ENCODE data around the gene CKAP2L. TPM values are rescaled to one million over a fixed set of nuclear protein-coding genes. Genes with fewer than 3 reads are reported as not detected.

Gene CKAP2L
- polyA plus RNA-seq, 1 donor from 2014 or later, result 0.78 TPM

DNA sequence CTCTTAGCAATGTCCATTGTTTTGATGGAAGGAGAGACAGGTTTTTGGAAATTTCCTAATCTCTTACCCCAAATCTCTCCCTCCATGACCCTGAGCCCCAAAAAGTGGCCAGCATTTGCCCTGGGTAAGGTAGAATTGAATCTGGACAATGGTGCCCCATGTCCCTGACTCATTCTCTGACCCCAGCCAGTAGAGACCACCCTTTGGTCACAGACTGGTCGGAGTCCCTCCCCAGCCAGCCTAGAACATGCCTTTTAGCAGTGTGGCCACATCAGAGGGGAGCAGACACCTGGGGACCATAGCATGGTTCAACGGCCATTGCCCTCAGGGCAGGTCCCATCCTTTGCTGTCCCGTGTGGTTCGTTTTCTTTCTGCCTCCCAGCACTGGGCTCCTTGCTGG is 50.1 kb downstream of the CKAP2L start:
- no peaks in the 10 kb centered on the region for H3K9me2 ChIP-seq (ENCODE audit: insufficient read depth, low read length)
- H3K9ac ChIP-seq (ENCODE audit: low read length), result no peak overlapping the region

DNA sequence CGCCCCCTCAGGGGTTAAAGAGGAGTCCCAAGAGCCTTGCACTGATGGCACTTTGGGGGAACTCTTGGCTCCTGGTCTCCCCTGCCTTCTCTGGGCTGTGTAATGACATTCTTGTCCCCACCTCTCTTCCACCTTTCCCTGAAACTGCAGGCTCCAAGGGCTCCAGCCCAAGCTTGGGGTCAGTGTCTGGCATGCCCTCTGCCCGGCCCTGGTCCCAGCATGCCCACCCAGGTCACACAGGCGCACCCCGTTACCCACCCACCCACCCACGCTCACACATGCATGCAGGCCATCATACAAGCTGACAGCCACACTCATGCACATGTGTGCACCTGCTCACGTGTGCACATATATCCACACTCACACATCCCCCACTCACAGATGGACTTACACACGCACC is 50.5 kb downstream of the CKAP2L start:
- Histone ChIP-seq H3K27ac (ENCODE audit: low read length) (no peak overlapping the region), H2AFZ (ENCODE audit: low read depth, low read length) (no peak overlapping the region), H4K20me1 (ENCODE audit: insufficient read depth) (no peaks in the 10 kb centered on the region), H3K9me3 (ENCODE audit: low read length) (no peaks in the 10 kb centered on the region), H3K79me2 (replicated peaks; ENCODE audit: insufficient read depth, low read length) (no peaks in the 10 kb centered on the region), H3K27me3 (ENCODE audit: insufficient read depth, low read depth, low read length) (no peaks in the 10 kb centered on the region), H3K9ac (ENCODE audit: low read length) (no peak overlapping the region), H3K9me2 (ENCODE audit: insufficient read depth, low read length) (no peaks in the 10 kb centered on the region), H3K4me3 (ENCODE audit: low read length) (no peak overlapping the region), H3F3A (ENCODE audit: insufficient read depth, low read length, poor library complexity, severe bottlenecking) (no peaks in the 10 kb centered on the region), H3K4me2 (ENCODE audit: low read length) (no peak overlapping the region), H3K36me3 (ENCODE audit: insufficient read depth, low read length) (no peaks in the 10 kb centered on the region)
- TF ChIP-seq TAF1 (IDR thresholded peaks at IDR 0.05; ENCODE audit: low read depth) (no peak), RAD21 (conservative IDR thresholded peaks at IDR 0.05) (no peak), MXI1 (conservative IDR thresholded peaks at IDR 0.05; ENCODE audit: poor library complexity, severe bottlenecking) (no peak)
- TF ChIP-seq, protein P1, sequence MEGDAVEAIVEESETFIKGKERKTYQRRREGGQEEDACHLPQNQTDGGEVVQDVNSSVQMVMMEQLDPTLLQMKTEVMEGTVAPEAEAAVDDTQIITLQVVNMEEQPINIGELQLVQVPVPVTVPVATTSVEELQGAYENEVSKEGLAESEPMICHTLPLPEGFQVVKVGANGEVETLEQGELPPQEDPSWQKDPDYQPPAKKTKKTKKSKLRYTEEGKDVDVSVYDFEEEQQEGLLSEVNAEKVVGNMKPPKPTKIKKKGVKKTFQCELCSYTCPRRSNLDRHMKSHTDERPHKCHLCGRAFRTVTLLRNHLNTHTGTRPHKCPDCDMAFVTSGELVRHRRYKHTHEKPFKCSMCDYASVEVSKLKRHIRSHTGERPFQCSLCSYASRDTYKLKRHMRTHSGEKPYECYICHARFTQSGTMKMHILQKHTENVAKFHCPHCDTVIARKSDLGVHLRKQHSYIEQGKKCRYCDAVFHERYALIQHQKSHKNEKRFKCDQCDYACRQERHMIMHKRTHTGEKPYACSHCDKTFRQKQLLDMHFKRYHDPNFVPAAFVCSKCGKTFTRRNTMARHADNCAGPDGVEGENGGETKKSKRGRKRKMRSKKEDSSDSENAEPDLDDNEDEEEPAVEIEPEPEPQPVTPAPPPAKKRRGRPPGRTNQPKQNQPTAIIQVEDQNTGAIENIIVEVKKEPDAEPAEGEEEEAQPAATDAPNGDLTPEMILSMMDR (IDR thresholded peaks at IDR 0.05; ENCODE audit: poor library complexity, severe bottlenecking), result no peak

More for the DNA sequence above, 50.1 kb downstream of the CKAP2L start:
- Histone ChIP-seq H4K20me1 (ENCODE audit: insufficient read depth) (no peaks in the 10 kb centered on the region), H3K27me3 (ENCODE audit: insufficient read depth, low read depth, low read length) (no peaks in the 10 kb centered on the region), H3K79me2 (replicated peaks; ENCODE audit: insufficient read depth, low read length) (no peaks in the 10 kb centered on the region), H3K36me3 (ENCODE audit: insufficient read depth, low read length) (no peaks in the 10 kb centered on the region), H3K4me3 (ENCODE audit: low read length) (no peak overlapping the region), H3F3A (ENCODE audit: insufficient read depth, low read length, poor library complexity, severe bottlenecking) (no peaks in the 10 kb centered on the region), H3K4me2 (ENCODE audit: low read length) (no peak overlapping the region), H3K27ac (ENCODE audit: low read length) (no peak overlapping the region), H3K9me3 (ENCODE audit: low read length) (no peaks in the 10 kb centered on the region), H2AFZ (ENCODE audit: low read depth, low read length) (no peak overlapping the region)
- TF ChIP-seq TAF1 (IDR thresholded peaks at IDR 0.05; ENCODE audit: low read depth) (no peak), EZH2 (IDR thresholded peaks at IDR 0.05; ENCODE audit: borderline replicate concordance, insufficient read depth, low read length, poor library complexity, severe bottlenecking) (no peak), SMC3 (conservative IDR thresholded peaks at IDR 0.05; ENCODE audit: poor library complexity) (no peak), RAD21 (conservative IDR thresholded peaks at IDR 0.05) (no peak)

DNA sequence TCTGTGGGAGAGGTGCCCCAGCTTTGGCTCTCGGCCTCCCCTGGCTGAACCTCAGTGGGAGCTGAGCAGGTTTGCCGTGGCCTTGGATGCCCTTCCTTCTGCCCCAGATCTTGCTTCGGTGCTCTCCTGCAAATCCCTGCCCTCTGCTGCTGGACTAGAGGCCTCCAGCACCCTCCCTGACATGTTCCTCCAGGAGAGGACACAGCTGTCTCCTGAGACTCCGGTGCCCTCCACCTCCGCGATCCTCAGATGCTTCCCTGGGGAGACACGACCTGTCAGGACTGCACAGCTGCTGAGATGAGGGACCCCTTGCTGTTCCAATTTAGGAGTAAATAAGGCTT is 50.9 kb downstream of the CKAP2L start:
- no peaks in the 10 kb centered on the region for H3K9me3 ChIP-seq (ENCODE audit: low read length)
- H3K4me2 ChIP-seq (ENCODE audit: low read length), result no peak overlapping the region
- no peak overlapping the region for H3K9ac ChIP-seq (ENCODE audit: low read length)
- no peaks in the 10 kb centered on the region for H3K79me2 ChIP-seq (replicated peaks; ENCODE audit: insufficient read depth, low read length)
- no peak overlapping the region for H2AFZ ChIP-seq (ENCODE audit: low read depth, low read length)
- H3K4me3 ChIP-seq (ENCODE audit: low read length), result no peak overlapping the region
- no peaks in the 10 kb centered on the region for H3K36me3 ChIP-seq (ENCODE audit: insufficient read depth, low read length)
- no peaks in the 10 kb centered on the region for H3K9me2 ChIP-seq (ENCODE audit: insufficient read depth, low read length)
- H3K27ac ChIP-seq (ENCODE audit: low read length), result no peak overlapping the region
- H3K27me3 ChIP-seq (ENCODE audit: insufficient read depth, low read depth, low read length), result no peaks in the 10 kb centered on the region
- TF ChIP-seq, protein P1 (IDR thresholded peaks at IDR 0.05; ENCODE audit: poor library complexity, severe bottlenecking), result no peak
- no peak for TF ChIP-seq TAF1 (IDR thresholded peaks at IDR 0.05; ENCODE audit: low read depth)
- TF ChIP-seq POLR2AphosphoS5 (IDR thresholded peaks at IDR 0.05), result no peak
- TF ChIP-seq SMC3 (conservative IDR thresholded peaks at IDR 0.05; ENCODE audit: poor library complexity), result no peak
- TF ChIP-seq, protein P2, sequence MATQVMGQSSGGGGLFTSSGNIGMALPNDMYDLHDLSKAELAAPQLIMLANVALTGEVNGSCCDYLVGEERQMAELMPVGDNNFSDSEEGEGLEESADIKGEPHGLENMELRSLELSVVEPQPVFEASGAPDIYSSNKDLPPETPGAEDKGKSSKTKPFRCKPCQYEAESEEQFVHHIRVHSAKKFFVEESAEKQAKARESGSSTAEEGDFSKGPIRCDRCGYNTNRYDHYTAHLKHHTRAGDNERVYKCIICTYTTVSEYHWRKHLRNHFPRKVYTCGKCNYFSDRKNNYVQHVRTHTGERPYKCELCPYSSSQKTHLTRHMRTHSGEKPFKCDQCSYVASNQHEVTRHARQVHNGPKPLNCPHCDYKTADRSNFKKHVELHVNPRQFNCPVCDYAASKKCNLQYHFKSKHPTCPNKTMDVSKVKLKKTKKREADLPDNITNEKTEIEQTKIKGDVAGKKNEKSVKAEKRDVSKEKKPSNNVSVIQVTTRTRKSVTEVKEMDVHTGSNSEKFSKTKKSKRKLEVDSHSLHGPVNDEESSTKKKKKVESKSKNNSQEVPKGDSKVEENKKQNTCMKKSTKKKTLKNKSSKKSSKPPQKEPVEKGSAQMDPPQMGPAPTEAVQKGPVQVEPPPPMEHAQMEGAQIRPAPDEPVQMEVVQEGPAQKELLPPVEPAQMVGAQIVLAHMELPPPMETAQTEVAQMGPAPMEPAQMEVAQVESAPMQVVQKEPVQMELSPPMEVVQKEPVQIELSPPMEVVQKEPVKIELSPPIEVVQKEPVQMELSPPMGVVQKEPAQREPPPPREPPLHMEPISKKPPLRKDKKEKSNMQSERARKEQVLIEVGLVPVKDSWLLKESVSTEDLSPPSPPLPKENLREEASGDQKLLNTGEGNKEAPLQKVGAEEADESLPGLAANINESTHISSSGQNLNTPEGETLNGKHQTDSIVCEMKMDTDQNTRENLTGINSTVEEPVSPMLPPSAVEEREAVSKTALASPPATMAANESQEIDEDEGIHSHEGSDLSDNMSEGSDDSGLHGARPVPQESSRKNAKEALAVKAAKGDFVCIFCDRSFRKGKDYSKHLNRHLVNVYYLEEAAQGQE (IDR thresholded peaks at IDR 0.05; ENCODE audit: borderline replicate concordance), result no peak
- no peak for TF ChIP-seq EP300 (conservative IDR thresholded peaks at IDR 0.05; ENCODE audit: poor library complexity, severe bottlenecking)
- TF ChIP-seq RAD21 (conservative IDR thresholded peaks at IDR 0.05), result no peak
- TF ChIP-seq MXI1 (conservative IDR thresholded peaks at IDR 0.05; ENCODE audit: poor library complexity, severe bottlenecking), result no peak
- TF ChIP-seq EZH2 (IDR thresholded peaks at IDR 0.05; ENCODE audit: borderline replicate concordance, insufficient read depth, low read length, poor library complexity, severe bottlenecking), result no peak
- H4K20me1 ChIP-seq (ENCODE audit: insufficient read depth), result no peaks in the 10 kb centered on the region
- H3F3A ChIP-seq (ENCODE audit: insufficient read depth, low read length, poor library complexity, severe bottlenecking), result no peaks in the 10 kb centered on the region
